ENCODE measurements around the gene CACNA1C.
A peak's percentile ranks its signal among the peaks of the same experiment; 100 is the strongest.

CACNA1C gene

GRCh38 chr12:2283480-2283879 is 230.7 kb downstream of the CACNA1C start:
- Histone ChIP-seq H3K36me3 (ENCODE audit: control insufficient read depth in 1 of 2, insufficient read depth in 2 of 2, low read length in 2 of 2) (no peaks in the 10 kb centered on the region), H3K4me1 (ENCODE audit: control insufficient read depth in 1 of 2, insufficient read depth in 2 of 2, low read length in 2 of 2) (peaks cover 16 to 43% of the 10 kb centered on the region in 2 donors), H3K27me3 (ENCODE audit: low read depth, low read length) (no peaks in the 10 kb centered on the region), H3K27ac (ENCODE audit: low read length) (peak overlapping the region; percentile 70), H3K9me3 (ENCODE audit: control insufficient read depth in 1 of 2, low read length in 2 of 2) (no peaks in the 10 kb centered on the region), H3K4me3 (ENCODE audit: low read depth in 1 of 2, low read length in 2 of 2) (no peak overlapping the region)

GRCh38 chr12:2283916-2284315 is 231.1 kb downstream of the CACNA1C start:
- no peaks in the 10 kb centered on the region for H3K27me3 ChIP-seq (ENCODE audit: low read depth, low read length)
- no peaks in the 10 kb centered on the region for H3K36me3 ChIP-seq (ENCODE audit: control insufficient read depth in 1 of 2, insufficient read depth in 2 of 2, low read length in 2 of 2)
- peak overlapping the region; percentile 70 for H3K27ac ChIP-seq (ENCODE audit: low read length)
- H3K4me3 ChIP-seq (ENCODE audit: low read depth in 1 of 2, low read length in 2 of 2), result no peak overlapping the region
- peaks cover 16 to 47% of the 10 kb centered on the region in 2 donors for H3K4me1 ChIP-seq (ENCODE audit: control insufficient read depth in 1 of 2, insufficient read depth in 2 of 2, low read length in 2 of 2)
- H3K9me3 ChIP-seq (ENCODE audit: control insufficient read depth in 1 of 2, low read length in 2 of 2), result no peaks in the 10 kb centered on the region

GRCh38 chr12:2284321-2284813 is 231.6 kb downstream of the CACNA1C start:
- Histone ChIP-seq H3K27ac (ENCODE audit: low read length) (peak overlapping the region; percentile 70), H3K9me3 (ENCODE audit: control insufficient read depth in 1 of 2, low read length in 2 of 2) (no peaks in the 10 kb centered on the region), H3K27me3 (ENCODE audit: low read depth, low read length) (no peaks in the 10 kb centered on the region), H3K4me3 (ENCODE audit: low read depth in 1 of 2, low read length in 2 of 2) (no peak overlapping the region), H3K36me3 (ENCODE audit: control insufficient read depth in 1 of 2, insufficient read depth in 2 of 2, low read length in 2 of 2) (no peaks in the 10 kb centered on the region), H3K4me1 (ENCODE audit: control insufficient read depth in 1 of 2, insufficient read depth in 2 of 2, low read length in 2 of 2) (peaks cover 16 to 47% of the 10 kb centered on the region in 2 donors)

GRCh38 chr12:2284857-2285256 is 232.1 kb downstream of the CACNA1C start:
- peak overlapping the region; percentile 70 for H3K27ac ChIP-seq (ENCODE audit: low read length)
- H3K27me3 ChIP-seq (ENCODE audit: low read depth, low read length), result no peaks in the 10 kb centered on the region
- H3K4me1 ChIP-seq (ENCODE audit: control insufficient read depth in 1 of 2, insufficient read depth in 2 of 2, low read length in 2 of 2), result peaks cover 16 to 47% of the 10 kb centered on the region in 2 donors
- no peaks in the 10 kb centered on the region for H3K36me3 ChIP-seq (ENCODE audit: control insufficient read depth in 1 of 2, insufficient read depth in 2 of 2, low read length in 2 of 2)
- H3K9me3 ChIP-seq (ENCODE audit: control insufficient read depth in 1 of 2, low read length in 2 of 2), result no peaks in the 10 kb centered on the region
- no peak overlapping the region for H3K4me3 ChIP-seq (ENCODE audit: low read depth in 1 of 2, low read length in 2 of 2)

- no peaks in the 10 kb centered on the region for H3K9me3 ChIP-seq (ENCODE audit: control insufficient read depth in 1 of 2, low read length in 2 of 2)
These were observed 232.7 kb downstream of the CACNA1C start for GRCh38 chr12:2285462-2285861.

GRCh38 chr12:2286047-2286446 is 233.3 kb downstream of the CACNA1C start:
- H3K9me3 ChIP-seq (ENCODE audit: control insufficient read depth in 1 of 2, low read length in 2 of 2), result no peaks in the 10 kb centered on the region
- no peaks in the 10 kb centered on the region for H3K36me3 ChIP-seq (ENCODE audit: control insufficient read depth in 1 of 2, insufficient read depth in 2 of 2, low read length in 2 of 2)
- H3K4me3 ChIP-seq (ENCODE audit: low read depth in 1 of 2, low read length in 2 of 2), result no peak overlapping the region
- H3K27me3 ChIP-seq (ENCODE audit: low read depth, low read length), result no peaks in the 10 kb centered on the region
- H3K27ac ChIP-seq (ENCODE audit: low read length), result peak overlapping the region; percentile 59
- peaks cover 16 to 47% of the 10 kb centered on the region in 2 donors for H3K4me1 ChIP-seq (ENCODE audit: control insufficient read depth in 1 of 2, insufficient read depth in 2 of 2, low read length in 2 of 2)

More at GRCh38 chr12:2285462-2285861, 232.7 kb downstream of the CACNA1C start:
- H3K36me3 ChIP-seq (ENCODE audit: control insufficient read depth in 1 of 2, insufficient read depth in 2 of 2, low read length in 2 of 2), result no peaks in the 10 kb centered on the region
- H3K4me3 ChIP-seq (ENCODE audit: low read depth in 1 of 2, low read length in 2 of 2), result no peak overlapping the region
- H3K4me1 ChIP-seq (ENCODE audit: control insufficient read depth in 1 of 2, insufficient read depth in 2 of 2, low read length in 2 of 2), result peaks cover 16 to 47% of the 10 kb centered on the region in 2 donors
- peak overlapping the region; percentile 59 for H3K27ac ChIP-seq (ENCODE audit: low read length)
- H3K27me3 ChIP-seq (ENCODE audit: low read depth, low read length), result no peaks in the 10 kb centered on the region

- no peak overlapping the region for H3K4me3 ChIP-seq (ENCODE audit: low read depth in 1 of 2, low read length in 2 of 2)
- peaks cover 16 to 47% of the 10 kb centered on the region in 2 donors for H3K4me1 ChIP-seq (ENCODE audit: control insufficient read depth in 1 of 2, insufficient read depth in 2 of 2, low read length in 2 of 2)
These were observed 233.8 kb downstream of the CACNA1C start for GRCh38 chr12:2286461-2287131.

GRCh38 chr12:2287151-2287550 is 234.4 kb downstream of the CACNA1C start:
- H3K27ac ChIP-seq (ENCODE audit: low read length), result peak overlapping the region; percentile 59
- H3K9me3 ChIP-seq (ENCODE audit: control insufficient read depth in 1 of 2, low read length in 2 of 2), result no peaks in the 10 kb centered on the region
- H3K36me3 ChIP-seq (ENCODE audit: control insufficient read depth in 1 of 2, insufficient read depth in 2 of 2, low read length in 2 of 2), result no peaks in the 10 kb centered on the region
- no peak overlapping the region for H3K4me3 ChIP-seq (ENCODE audit: low read depth in 1 of 2, low read length in 2 of 2)
- H3K27me3 ChIP-seq (ENCODE audit: low read depth, low read length), result no peaks in the 10 kb centered on the region
- peaks cover 17 to 47% of the 10 kb centered on the region in 2 donors for H3K4me1 ChIP-seq (ENCODE audit: control insufficient read depth in 1 of 2, insufficient read depth in 2 of 2, low read length in 2 of 2)

More at GRCh38 chr12:2286461-2287131, 233.8 kb downstream of the CACNA1C start:
- Histone ChIP-seq H3K27ac (ENCODE audit: low read length) (peak overlapping the region; percentile 59), H3K27me3 (ENCODE audit: low read depth, low read length) (no peaks in the 10 kb centered on the region), H3K9me3 (ENCODE audit: control insufficient read depth in 1 of 2, low read length in 2 of 2) (no peaks in the 10 kb centered on the region), H3K36me3 (ENCODE audit: control insufficient read depth in 1 of 2, insufficient read depth in 2 of 2, low read length in 2 of 2) (no peaks in the 10 kb centered on the region)

- H3K9me3 ChIP-seq (ENCODE audit: control insufficient read depth in 1 of 2, low read length in 2 of 2), result no peaks in the 10 kb centered on the region
- no peaks in the 10 kb centered on the region for H3K27me3 ChIP-seq (ENCODE audit: low read depth, low read length)
- H3K4me1 ChIP-seq (ENCODE audit: control insufficient read depth in 1 of 2, insufficient read depth in 2 of 2, low read length in 2 of 2), result peaks cover 20 to 49% of the 10 kb centered on the region in 2 donors
- no peak overlapping the region for H3K4me3 ChIP-seq (ENCODE audit: low read depth in 1 of 2, low read length in 2 of 2)
- peak overlapping the region; percentile 59 for H3K27ac ChIP-seq (ENCODE audit: low read length)
- no peaks in the 10 kb centered on the region for H3K36me3 ChIP-seq (ENCODE audit: control insufficient read depth in 1 of 2, insufficient read depth in 2 of 2, low read length in 2 of 2)
These were observed 234.8 kb downstream of the CACNA1C start for GRCh38 chr12:2287589-2287988.

GRCh38 chr12:2288001-2288400 is 235.2 kb downstream of the CACNA1C start:
- no peaks in the 10 kb centered on the region for H3K9me3 ChIP-seq (ENCODE audit: control insufficient read depth in 1 of 2, low read length in 2 of 2)
- H3K4me3 ChIP-seq (ENCODE audit: low read depth in 1 of 2, low read length in 2 of 2), result no peak overlapping the region
- H3K27ac ChIP-seq (ENCODE audit: low read length), result no peak overlapping the region
- peaks cover 20 to 53% of the 10 kb centered on the region in 2 donors for H3K4me1 ChIP-seq (ENCODE audit: control insufficient read depth in 1 of 2, insufficient read depth in 2 of 2, low read length in 2 of 2)
- H3K36me3 ChIP-seq (ENCODE audit: control insufficient read depth in 1 of 2, insufficient read depth in 2 of 2, low read length in 2 of 2), result no peaks in the 10 kb centered on the region
- H3K27me3 ChIP-seq (ENCODE audit: low read depth, low read length), result no peaks in the 10 kb centered on the region

GRCh38 chr12:2288471-2288870 is 235.7 kb downstream of the CACNA1C start:
- no peak overlapping the region for H3K27ac ChIP-seq (ENCODE audit: low read length)
- no peaks in the 10 kb centered on the region for H3K27me3 ChIP-seq (ENCODE audit: low read depth, low read length)
- H3K4me3 ChIP-seq (ENCODE audit: low read depth in 1 of 2, low read length in 2 of 2), result no peak overlapping the region
- no peaks in the 10 kb centered on the region for H3K36me3 ChIP-seq (ENCODE audit: control insufficient read depth in 1 of 2, insufficient read depth in 2 of 2, low read length in 2 of 2)
- H3K9me3 ChIP-seq (ENCODE audit: control insufficient read depth in 1 of 2, low read length in 2 of 2), result no peaks in the 10 kb centered on the region
- H3K4me1 ChIP-seq (ENCODE audit: control insufficient read depth in 1 of 2, insufficient read depth in 2 of 2, low read length in 2 of 2), result peaks cover 19 to 51% of the 10 kb centered on the region in 2 donors

Data from muscle layer of duodenum (tissue), 2 donors.